HL-60 (cell line): ENCODE measurements around the gene NFU1.

Experiments
- CTCF ChIP-seq: IDR thresholded peaks from one replicate; pipeline ENCODE4 v1.5.1; 2011; ENCODE audit warnings: low read length, control low read depth, inconsistent platforms; ENCODE audit not compliant: insufficient read depth
- POLR2AphosphoS5 ChIP-seq: IDR thresholded peaks from 2 replicates; pipeline ENCODE4 v1.6.1; 2012; ENCODE audit warnings: low read depth
- TF ChIP-seq, protein P1 (sequence below): IDR thresholded peaks from 2 replicates; pipeline ENCODE4 v1.6.1; 2012; ENCODE audit warnings: low read depth; ENCODE audit not compliant: insufficient replicate concordance

DNA sequence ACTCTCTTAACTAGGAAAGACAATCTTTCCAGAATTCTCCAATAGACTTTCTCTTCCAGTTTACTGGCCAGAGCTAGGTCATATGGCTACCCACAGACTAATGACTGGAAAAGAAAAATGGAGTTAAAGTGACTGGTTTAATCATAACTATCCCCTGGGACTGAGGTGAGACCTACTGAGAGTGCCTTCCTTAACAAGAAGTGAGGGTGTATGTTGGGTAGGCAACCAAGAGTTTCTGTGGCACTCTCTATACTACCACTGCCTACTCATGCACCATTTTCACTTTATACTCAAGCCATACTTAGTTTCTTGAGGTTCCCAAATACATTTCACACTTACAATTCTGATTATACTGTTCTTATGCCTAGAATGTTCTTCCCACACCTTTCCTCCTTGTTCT is 43.3 kb downstream of the NFU1 start:
- no peak for TF ChIP-seq CTCF
- TF ChIP-seq POLR2AphosphoS5, result no peak
- TF ChIP-seq, protein P1, sequence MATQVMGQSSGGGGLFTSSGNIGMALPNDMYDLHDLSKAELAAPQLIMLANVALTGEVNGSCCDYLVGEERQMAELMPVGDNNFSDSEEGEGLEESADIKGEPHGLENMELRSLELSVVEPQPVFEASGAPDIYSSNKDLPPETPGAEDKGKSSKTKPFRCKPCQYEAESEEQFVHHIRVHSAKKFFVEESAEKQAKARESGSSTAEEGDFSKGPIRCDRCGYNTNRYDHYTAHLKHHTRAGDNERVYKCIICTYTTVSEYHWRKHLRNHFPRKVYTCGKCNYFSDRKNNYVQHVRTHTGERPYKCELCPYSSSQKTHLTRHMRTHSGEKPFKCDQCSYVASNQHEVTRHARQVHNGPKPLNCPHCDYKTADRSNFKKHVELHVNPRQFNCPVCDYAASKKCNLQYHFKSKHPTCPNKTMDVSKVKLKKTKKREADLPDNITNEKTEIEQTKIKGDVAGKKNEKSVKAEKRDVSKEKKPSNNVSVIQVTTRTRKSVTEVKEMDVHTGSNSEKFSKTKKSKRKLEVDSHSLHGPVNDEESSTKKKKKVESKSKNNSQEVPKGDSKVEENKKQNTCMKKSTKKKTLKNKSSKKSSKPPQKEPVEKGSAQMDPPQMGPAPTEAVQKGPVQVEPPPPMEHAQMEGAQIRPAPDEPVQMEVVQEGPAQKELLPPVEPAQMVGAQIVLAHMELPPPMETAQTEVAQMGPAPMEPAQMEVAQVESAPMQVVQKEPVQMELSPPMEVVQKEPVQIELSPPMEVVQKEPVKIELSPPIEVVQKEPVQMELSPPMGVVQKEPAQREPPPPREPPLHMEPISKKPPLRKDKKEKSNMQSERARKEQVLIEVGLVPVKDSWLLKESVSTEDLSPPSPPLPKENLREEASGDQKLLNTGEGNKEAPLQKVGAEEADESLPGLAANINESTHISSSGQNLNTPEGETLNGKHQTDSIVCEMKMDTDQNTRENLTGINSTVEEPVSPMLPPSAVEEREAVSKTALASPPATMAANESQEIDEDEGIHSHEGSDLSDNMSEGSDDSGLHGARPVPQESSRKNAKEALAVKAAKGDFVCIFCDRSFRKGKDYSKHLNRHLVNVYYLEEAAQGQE, result no peak
